ENCODE data around the gene ALPL.

Gene ALPL

GRCh38 chr1:21586222-21586621 lies 77.0 kb downstream of the ALPL start:
- H3K18ac ChIP-seq (ENCODE audit: low read length): no peak overlapping the region
- H4K8ac ChIP-seq (ENCODE audit: low read depth, low read length): no peak overlapping the region
- H3K9me3 ChIP-seq (ENCODE audit: insufficient read depth, low read depth, low read length): no peaks in the 10 kb centered on the region
- H4K12ac ChIP-seq (ENCODE audit: low read depth, low read length): no peak overlapping the region
- H3K4me1 ChIP-seq (ENCODE audit: control insufficient read depth in 1 of 2, insufficient read depth in 2 of 2, low read length in 2 of 2): peaks cover 4 to 8% of the 10 kb centered on the region in 2 experiments
- WGBS (ENCODE audit: extremely low coverage, insufficient coverage, insufficient read length): no CpG with 5 or more reads among the region's 12 CpGs
- no peaks in the 10 kb centered on the region for H3K79me2 ChIP-seq (ENCODE audit: control insufficient read depth, insufficient read depth, low read length, poor library complexity)
- no peak overlapping the region for H4K91ac ChIP-seq (ENCODE audit: low read depth, low read length)
- H3K9ac ChIP-seq (ENCODE audit: low read length): no peak overlapping the region
- H3K14ac ChIP-seq (ENCODE audit: low read length): no peak overlapping the region
- H2BK12ac ChIP-seq (ENCODE audit: low read length): no peak overlapping the region
- H3K27ac ChIP-seq (ENCODE audit: low read depth, low read length): no peak overlapping the region
- no peaks in the 10 kb centered on the region for H3K36me3 ChIP-seq (ENCODE audit: control insufficient read depth in 1 of 2, insufficient read depth in 2 of 2, low read length in 2 of 2)
- no peak overlapping the region for H3K23ac ChIP-seq (ENCODE audit: low read length)
- no peak overlapping the region for H3K4me3 ChIP-seq (ENCODE audit: low read depth, low read length)
- no peak overlapping the region for H3K4ac ChIP-seq (ENCODE audit: low read depth, low read length)
- H2BK5ac ChIP-seq (ENCODE audit: low read depth, low read length, poor library complexity): no peak overlapping the region
- H2AK5ac ChIP-seq (ENCODE audit: low read length): no peak overlapping the region
- H3K4me2 ChIP-seq (ENCODE audit: low read length): no peak overlapping the region
- H2BK120ac ChIP-seq (ENCODE audit: insufficient read depth, low read length, poor library complexity): no peak overlapping the region
- H3K79me1 ChIP-seq (ENCODE audit: low read length): no peaks in the 10 kb centered on the region
- H3K27me3 ChIP-seq (ENCODE audit: insufficient read depth, low read length): no peaks in the 10 kb centered on the region
- no peak for DNase-seq
- H2AFZ ChIP-seq (ENCODE audit: insufficient read depth, low read length, poor library complexity): no peak overlapping the region

GRCh38 chr1:21586846-21587601 lies 77.8 kb downstream of the ALPL start:
- no peak overlapping the region for H4K12ac ChIP-seq (ENCODE audit: low read depth, low read length)
- WGBS (ENCODE audit: extremely low coverage, insufficient coverage, insufficient read length): no CpG with 5 or more reads among the region's 24 CpGs

GRCh38 chr1:21587602-21587953 lies 78.4 kb downstream of the ALPL start:
- Histone ChIP-seq H4K12ac (ENCODE audit: low read depth, low read length) (no peak overlapping the region), H3K9ac (ENCODE audit: low read length) (no peak overlapping the region), H2BK120ac (ENCODE audit: insufficient read depth, low read length, poor library complexity) (no peak overlapping the region), H2BK12ac (ENCODE audit: low read length) (no peak overlapping the region), H3K4me2 (ENCODE audit: low read length) (no peak overlapping the region), H2BK5ac (ENCODE audit: low read depth, low read length, poor library complexity) (no peak overlapping the region), H2AK5ac (ENCODE audit: low read length) (no peak overlapping the region), H3K9me3 (ENCODE audit: insufficient read depth, low read depth, low read length) (no peaks in the 10 kb centered on the region), H3K36me3 (ENCODE audit: control insufficient read depth in 1 of 2, insufficient read depth in 2 of 2, low read length in 2 of 2) (no peaks in the 10 kb centered on the region), H4K91ac (ENCODE audit: low read depth, low read length) (no peak overlapping the region), H3K14ac (ENCODE audit: low read length) (no peak overlapping the region), H3K27ac (ENCODE audit: low read depth, low read length) (no peak overlapping the region), H3K27me3 (ENCODE audit: insufficient read depth, low read length) (no peaks in the 10 kb centered on the region), H3K79me2 (ENCODE audit: control insufficient read depth, insufficient read depth, low read length, poor library complexity) (no peaks in the 10 kb centered on the region), H3K4ac (ENCODE audit: low read depth, low read length) (no peak overlapping the region), H3K23ac (ENCODE audit: low read length) (no peak overlapping the region), H3K79me1 (ENCODE audit: low read length) (no peaks in the 10 kb centered on the region), H3K4me1 (ENCODE audit: control insufficient read depth in 1 of 2, insufficient read depth in 2 of 2, low read length in 2 of 2) (peaks cover 4 to 8% of the 10 kb centered on the region in 2 experiments), H3K18ac (ENCODE audit: low read length) (no peak overlapping the region), H4K8ac (ENCODE audit: low read depth, low read length) (no peak overlapping the region), H3K4me3 (ENCODE audit: low read depth, low read length) (no peak overlapping the region), H2AFZ (ENCODE audit: insufficient read depth, low read length, poor library complexity) (no peak overlapping the region)
- no CpG with 5 or more reads among the region's 5 CpGs for WGBS (ENCODE audit: extremely low coverage, insufficient coverage, insufficient read length)
- no peak for DNase-seq

More at GRCh38 chr1:21586846-21587601, 77.8 kb downstream of the ALPL start:
- Histone ChIP-seq H3K27ac (ENCODE audit: low read depth, low read length) (no peak overlapping the region), H2AFZ (ENCODE audit: insufficient read depth, low read length, poor library complexity) (no peak overlapping the region), H3K18ac (ENCODE audit: low read length) (no peak overlapping the region), H3K27me3 (ENCODE audit: insufficient read depth, low read length) (no peaks in the 10 kb centered on the region), H3K36me3 (ENCODE audit: control insufficient read depth in 1 of 2, insufficient read depth in 2 of 2, low read length in 2 of 2) (no peaks in the 10 kb centered on the region), H3K4ac (ENCODE audit: low read depth, low read length) (no peak overlapping the region), H2BK12ac (ENCODE audit: low read length) (no peak overlapping the region), H3K79me2 (ENCODE audit: control insufficient read depth, insufficient read depth, low read length, poor library complexity) (no peaks in the 10 kb centered on the region), H3K4me1 (ENCODE audit: control insufficient read depth in 1 of 2, insufficient read depth in 2 of 2, low read length in 2 of 2) (peaks cover 4 to 8% of the 10 kb centered on the region in 2 experiments), H4K8ac (ENCODE audit: low read depth, low read length) (no peak overlapping the region), H2BK5ac (ENCODE audit: low read depth, low read length, poor library complexity) (no peak overlapping the region), H3K79me1 (ENCODE audit: low read length) (no peaks in the 10 kb centered on the region), H3K23ac (ENCODE audit: low read length) (no peak overlapping the region), H3K14ac (ENCODE audit: low read length) (no peak overlapping the region), H3K9me3 (ENCODE audit: insufficient read depth, low read depth, low read length) (no peaks in the 10 kb centered on the region), H3K9ac (ENCODE audit: low read length) (no peak overlapping the region), H4K91ac (ENCODE audit: low read depth, low read length) (no peak overlapping the region), H2BK120ac (ENCODE audit: insufficient read depth, low read length, poor library complexity) (no peak overlapping the region), H3K4me2 (ENCODE audit: low read length) (no peak overlapping the region), H3K4me3 (ENCODE audit: low read depth, low read length) (no peak overlapping the region), H2AK5ac (ENCODE audit: low read length) (no peak overlapping the region)
- peak; percentile 82 to 86 for DNase-seq

GRCh38 chr1:21589618-21590017 lies 80.4 kb downstream of the ALPL start:
- Histone ChIP-seq H3K27me3 (ENCODE audit: insufficient read depth, low read length) (no peaks in the 10 kb centered on the region), H2AFZ (ENCODE audit: insufficient read depth, low read length, poor library complexity) (no peak overlapping the region), H2BK5ac (ENCODE audit: low read depth, low read length, poor library complexity) (no peak overlapping the region), H3K27ac (ENCODE audit: low read depth, low read length) (no peak overlapping the region), H3K18ac (ENCODE audit: low read length) (no peak overlapping the region), H2AK5ac (ENCODE audit: low read length) (no peak overlapping the region), H3K23ac (ENCODE audit: low read length) (no peak overlapping the region), H3K36me3 (ENCODE audit: control insufficient read depth in 1 of 2, insufficient read depth in 2 of 2, low read length in 2 of 2) (no peaks in the 10 kb centered on the region), H3K79me2 (ENCODE audit: control insufficient read depth, insufficient read depth, low read length, poor library complexity) (no peaks in the 10 kb centered on the region), H3K4me1 (ENCODE audit: control insufficient read depth in 1 of 2, insufficient read depth in 2 of 2, low read length in 2 of 2) (peaks cover 4 to 8% of the 10 kb centered on the region in 2 experiments), H3K4me3 (ENCODE audit: low read depth, low read length) (no peak overlapping the region), H3K4ac (ENCODE audit: low read depth, low read length) (no peak overlapping the region), H4K12ac (ENCODE audit: low read depth, low read length) (no peak overlapping the region), H2BK12ac (ENCODE audit: low read length) (no peak overlapping the region), H3K9me3 (ENCODE audit: insufficient read depth, low read depth, low read length) (no peaks in the 10 kb centered on the region), H3K79me1 (ENCODE audit: low read length) (no peaks in the 10 kb centered on the region), H4K91ac (ENCODE audit: low read depth, low read length) (no peak overlapping the region), H3K4me2 (ENCODE audit: low read length) (no peak overlapping the region), H4K8ac (ENCODE audit: low read depth, low read length) (no peak overlapping the region), H2BK120ac (ENCODE audit: insufficient read depth, low read length, poor library complexity) (no peak overlapping the region), H3K14ac (ENCODE audit: low read length) (no peak overlapping the region), H3K9ac (ENCODE audit: low read length) (no peak overlapping the region)
- no CpG with 5 or more reads among the region's 5 CpGs for WGBS (ENCODE audit: extremely low coverage, insufficient coverage, insufficient read length)
- DNase-seq: no peak
